Activated T-cell treated with anti-CD3 and anti-CD28 coated beads for 24 hours (primary cell): ENCODE results near the gene SGMS1.
A peak's percentile ranks its signal among the peaks of the same experiment; 100 is the strongest.

Experiments used
- DNase-seq: peaks from one replicate; pipeline ENCODE4 v3.0.0-alpha.2; 2020; ENCODE audit warnings: low read depth

SGMS1 gene

DNA sequence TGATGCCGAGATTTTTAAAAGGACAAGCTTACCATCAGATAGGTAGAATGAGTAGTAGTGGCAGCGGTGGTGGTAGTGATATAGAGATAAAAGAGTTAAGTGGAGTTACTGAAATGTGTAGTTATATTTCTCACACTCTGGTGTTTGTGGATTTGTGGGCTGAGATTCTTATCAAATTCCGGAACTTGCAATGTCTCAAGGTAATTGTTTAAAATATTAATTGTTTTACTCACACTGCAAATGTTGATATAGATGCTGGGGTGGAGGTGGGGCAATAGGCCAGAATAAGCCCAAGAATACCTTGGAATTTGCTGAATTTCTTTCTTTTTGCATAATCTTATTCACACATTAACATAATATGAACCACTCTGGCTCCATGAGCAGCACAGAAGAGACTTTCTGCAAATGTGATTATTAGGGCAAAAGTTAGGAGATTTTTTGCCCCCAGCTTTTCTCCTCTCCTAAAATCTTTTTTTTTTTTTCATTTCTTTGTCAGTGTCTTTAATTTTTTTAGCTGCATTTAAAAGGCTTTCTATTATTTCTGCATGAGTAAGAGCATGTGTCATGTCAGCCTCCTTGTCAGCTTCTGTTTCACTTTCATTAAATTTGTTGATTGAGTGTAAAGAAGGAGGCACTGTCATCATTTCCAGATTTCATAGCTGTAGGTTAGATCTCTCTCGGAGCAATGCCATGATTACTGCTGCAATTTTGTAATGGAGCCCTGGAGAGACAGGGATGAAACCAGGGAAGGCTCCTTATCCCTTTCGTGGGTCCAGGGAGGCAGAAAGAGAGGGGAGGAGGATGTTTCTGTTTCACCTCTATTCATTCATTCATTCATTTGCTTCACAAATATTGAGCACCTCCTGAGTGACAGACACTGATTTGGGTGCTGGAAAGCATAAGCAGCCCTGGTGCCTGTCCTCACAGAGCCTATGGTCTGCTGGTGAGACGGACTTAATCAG lies 13.1 kb upstream of the SGMS1 start:
- DNase-seq = no peak

DNA sequence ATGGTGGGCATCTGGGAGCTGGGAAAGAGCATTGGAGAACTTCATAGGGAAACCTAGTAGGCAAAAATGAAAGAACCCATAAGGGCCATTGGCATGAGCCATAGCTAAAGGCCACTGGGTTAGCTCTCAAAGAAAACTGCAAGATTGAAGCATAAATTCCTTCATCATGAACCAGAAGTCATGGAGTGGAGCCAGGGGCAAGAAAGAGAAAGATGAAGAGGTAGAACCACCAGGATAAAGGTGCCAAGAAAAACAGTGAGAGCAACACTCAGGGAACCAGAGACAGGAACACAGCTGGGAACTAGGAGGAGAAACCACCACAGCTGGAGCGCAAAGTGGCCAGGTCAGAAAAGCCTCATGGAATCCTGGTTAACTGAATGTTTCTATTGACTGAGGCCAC lies 11.5 kb upstream of the SGMS1 start:
- no peak for DNase-seq

DNA sequence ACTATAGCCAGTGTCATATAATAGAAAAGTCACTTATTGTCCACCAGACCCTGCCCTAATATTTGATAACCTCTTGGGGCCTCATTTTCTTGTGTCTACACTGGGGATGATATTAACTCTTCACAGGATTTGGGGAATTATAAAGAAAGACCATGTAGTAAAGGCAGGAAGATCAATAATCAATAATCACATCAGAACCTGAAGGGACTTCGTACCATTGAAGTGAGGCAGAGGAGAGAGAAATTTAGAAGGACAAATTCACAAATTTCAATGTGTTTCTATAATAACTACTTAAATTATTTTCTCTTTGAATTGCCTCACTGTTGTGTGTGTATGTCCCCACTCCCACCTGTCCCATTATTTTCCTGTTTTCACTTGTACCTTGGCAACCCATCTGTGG lies 10.7 kb upstream of the SGMS1 start:
- DNase-seq = no peak

DNA sequence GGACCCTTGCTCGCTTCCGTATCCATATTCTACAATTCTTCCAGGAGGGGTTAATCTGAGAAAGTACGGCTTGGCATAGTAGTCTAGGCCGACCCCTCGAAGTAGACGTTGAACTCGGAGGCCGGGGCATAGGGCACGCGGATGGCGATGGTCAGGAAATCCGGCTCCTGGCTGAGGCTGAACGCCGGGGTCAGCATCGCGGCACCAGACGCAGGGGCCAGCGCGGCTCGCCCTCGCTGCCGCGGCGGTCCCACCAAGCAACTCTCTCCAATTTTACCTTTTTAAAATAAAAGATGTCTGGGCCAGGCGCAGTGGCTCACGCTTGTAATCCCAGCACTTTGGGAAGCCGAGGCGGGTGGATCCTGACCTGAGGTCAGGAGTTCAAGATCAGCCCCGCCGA lies 7.3 kb upstream of the SGMS1 start:
- no peak for DNase-seq

DNA sequence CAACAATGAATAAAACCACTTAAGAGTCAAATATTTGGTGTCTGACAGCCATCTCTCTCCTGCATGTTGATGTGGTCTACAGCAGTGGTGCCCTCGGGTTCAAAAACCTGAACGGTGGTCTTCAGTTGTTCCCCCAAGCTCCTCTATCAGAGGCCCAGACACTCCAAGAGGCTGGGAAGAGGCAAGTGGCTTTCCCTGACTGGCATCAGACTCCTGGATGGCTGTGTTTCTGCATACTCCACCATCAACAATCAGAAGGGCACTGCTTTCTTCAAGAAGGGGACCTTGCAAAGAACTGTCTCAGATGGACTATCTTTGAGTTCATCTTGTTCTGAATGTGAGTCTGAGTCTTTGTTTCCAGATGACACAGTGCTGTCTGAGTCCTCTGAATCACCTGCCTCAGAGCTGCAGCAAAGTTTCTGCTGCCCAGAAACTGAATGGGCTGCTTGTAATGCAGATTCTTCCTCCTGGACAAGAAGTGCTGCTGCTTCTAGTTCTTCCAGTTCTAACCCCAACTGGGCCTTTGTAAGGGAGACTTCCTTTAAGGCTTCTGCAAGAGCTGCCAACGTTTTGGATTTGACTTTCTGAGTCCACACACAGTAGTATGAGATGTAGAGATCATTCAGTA lies 5.9 kb upstream of the SGMS1 start:
- DNase-seq = no peak

DNA sequence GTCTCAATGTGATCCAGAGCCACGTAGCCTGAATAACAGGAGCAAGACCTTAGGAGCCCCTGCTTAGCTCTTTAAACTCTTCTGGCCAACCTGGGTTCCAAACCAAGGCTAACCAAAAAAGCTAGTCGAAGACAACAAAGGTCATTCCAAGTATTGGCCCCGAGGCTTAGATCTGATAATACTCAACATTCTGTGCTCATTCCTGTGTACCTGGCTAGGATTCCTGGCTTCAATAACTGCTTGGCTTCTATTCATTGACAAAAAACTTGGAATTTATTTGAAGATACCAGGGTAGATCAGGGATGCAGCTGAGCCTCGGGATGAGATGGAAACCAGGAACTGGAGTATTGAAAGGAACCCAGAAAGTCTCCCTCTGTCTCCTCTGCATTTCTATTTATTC lies 4.1 kb upstream of the SGMS1 start:
- DNase-seq = no peak

DNA sequence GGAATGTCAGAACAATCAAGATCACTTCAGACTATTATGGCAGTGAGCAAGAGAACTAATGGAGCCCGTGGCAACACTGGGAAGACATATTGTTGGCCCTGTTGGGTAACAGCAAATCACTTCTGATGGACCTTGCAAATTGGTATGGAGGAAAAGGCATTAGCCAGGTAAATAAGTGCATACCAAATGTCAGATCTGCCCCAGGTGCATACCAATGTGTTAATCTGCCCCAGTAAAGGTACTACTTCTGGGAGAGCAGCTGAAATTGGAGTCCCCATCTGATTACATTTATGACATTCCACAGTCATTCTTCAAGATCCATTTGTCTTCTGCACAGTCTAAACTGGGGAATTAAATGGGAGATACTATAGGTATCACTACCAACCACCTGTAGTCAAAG lies 3.7 kb upstream of the SGMS1 start:
- no peak for DNase-seq

DNA sequence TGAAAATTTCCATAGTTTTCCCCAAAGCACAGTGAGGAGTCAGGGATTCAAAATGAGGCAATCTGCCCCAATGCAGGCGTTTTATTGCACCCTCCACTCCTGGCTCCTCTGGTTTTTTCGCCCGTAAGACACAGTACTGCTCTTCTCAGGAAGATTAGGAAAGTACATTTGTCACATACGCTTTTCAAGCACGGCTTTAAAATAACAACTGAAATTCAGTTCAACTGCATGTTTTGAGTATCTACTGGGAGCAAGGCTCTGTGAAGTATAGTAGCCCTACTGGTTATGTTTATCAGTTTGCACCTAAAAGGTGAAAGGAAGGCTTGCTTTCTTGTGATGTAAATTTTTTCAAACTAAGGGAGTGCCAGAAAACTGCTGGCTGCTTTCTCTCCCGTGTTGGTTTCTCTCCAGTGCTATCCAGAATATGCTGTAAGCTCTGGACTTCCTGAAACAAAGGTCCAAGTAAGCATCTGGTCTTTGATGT lies 1.9 kb upstream of the SGMS1 start:
- no peak for DNase-seq

DNA sequence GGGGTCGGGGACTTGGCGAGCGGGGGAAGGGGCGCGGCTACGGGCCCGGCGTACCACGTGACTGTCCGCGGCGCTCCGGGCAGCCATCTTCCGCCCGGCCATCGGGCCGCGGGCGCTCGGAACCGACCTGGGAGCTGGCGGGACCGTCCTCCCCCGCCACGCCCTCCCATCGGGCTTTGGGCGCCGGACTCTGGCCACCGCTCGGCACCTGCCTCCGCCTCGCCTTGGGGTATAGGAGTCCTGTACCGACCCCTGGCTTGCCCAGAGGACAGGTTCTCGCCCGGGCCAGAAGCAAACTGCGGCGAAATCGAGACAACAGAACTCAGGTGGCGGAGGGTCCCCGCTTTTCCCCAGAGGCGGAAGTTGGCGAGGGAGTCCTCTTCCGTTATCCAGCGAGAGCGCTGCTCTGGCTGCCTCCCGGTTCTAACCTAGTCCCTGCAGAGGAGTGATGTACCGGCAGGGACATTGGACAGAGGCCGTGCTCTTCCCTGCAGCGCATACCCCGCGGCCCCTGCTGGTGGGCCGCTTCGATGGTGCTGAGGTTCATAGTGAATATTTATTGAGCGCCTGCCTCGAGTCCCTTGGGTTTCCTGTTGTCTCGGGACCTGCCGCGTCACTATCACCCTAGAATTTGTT lies 1.2 kb upstream of the SGMS1 start:
- DNase-seq = peak; percentile 37

DNA sequence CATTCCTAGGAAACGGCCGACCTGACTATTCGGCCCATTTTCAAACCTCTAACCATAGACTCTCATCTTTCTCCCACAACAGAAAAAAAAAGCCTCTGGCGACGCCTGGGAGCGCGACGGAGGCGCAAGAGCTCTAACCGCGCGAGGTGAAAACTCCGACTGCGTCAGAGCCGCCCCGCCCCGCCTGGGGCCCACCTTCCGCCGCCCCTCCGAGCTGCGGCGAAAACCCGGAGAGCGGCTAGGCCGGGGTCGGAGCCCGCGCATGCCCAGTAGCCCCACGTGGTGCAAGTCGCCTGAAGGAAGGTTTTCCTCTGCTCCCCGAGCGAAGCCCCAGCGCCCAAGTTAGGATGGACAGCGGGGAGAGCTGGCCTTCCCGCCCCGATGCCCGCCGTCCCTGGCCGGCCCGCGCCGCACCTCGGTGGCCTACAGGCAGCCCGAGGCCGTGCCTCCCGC lies 683 bp upstream of the SGMS1 start:
- DNase-seq = peak; percentile 94

DNA sequence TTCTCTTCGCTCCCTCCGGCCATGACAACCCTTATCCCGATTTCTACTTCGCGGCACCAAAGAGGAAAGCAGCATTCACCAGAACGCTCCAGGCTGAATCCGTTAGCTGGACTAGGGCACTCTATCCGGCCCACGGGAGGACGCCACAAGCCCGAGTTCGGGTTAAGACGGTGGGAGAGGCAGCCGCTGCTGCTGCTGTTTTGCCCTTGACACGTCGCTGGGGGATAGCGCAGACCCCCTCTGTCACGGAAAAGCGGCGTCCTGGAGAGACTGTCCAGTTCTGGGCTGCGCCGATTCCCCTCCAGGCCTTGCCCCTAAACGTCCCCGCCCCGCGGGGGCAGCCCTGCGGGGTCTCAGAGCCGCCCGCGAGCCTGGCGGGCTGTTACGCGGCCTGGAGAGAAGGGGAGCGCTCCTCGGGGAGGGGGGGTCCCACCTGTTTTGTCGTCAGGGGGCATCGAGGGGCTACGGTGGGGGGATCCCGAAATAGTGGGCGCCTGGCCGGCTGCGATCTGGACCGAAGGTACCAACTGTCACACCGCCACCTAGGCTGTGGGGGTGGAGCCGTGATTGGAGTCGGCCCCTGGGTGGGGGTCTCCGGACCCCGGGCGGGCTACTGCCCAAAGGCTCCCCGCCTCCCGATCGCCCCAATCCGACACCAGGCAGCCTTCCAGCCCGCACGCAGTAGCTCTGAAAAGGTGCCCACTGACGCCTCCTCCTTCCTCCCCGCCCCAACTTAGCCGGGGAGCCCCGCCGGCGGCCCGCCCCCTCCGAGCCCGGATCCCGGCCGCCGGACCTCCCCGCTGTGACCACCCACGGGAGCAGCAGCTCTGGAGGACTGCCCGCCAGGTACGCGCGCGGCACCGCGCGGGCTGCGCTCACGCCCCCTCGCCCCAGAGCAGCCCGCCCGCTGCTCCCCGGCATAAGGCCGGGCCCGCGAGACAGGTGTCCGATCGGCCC lies 772 bp downstream of the SGMS1 start:
- DNase-seq = no peak

DNA sequence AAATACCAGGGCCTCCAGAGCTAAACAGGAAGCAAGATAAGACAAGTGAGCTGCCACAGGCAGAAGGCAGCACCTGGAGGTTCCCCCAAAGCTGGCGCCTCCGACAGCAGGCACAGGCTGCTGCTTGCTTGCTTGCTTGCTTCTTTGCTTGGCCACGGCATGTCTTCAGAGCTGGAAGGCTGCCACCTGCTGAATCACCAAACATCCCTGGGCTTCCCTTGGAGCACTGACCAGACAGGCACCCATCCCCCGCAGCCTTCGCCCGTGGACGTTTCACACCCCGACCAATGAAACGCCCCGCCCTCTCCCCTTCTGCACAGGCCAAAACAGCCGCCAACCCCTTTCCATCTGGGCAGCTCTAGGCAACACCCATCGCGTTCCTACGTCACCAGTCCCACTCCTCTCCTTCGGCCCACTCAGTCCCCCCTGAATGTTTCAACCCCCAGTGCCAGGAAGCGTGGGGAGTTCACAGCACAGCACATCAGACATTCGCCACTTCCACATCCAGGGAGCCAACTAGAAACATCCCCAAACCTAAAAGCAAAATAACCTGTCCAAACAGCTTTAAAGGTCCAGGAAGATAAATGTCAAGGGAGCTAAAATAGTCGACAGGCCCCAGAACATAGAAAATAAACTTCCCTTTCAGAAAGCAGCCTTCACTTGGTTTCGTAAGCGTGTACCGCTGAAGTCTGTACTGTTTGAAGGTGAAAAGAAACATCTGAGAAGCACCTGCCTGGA lies 1.6 kb downstream of the SGMS1 start:
- peak; percentile 41 for DNase-seq

DNA sequence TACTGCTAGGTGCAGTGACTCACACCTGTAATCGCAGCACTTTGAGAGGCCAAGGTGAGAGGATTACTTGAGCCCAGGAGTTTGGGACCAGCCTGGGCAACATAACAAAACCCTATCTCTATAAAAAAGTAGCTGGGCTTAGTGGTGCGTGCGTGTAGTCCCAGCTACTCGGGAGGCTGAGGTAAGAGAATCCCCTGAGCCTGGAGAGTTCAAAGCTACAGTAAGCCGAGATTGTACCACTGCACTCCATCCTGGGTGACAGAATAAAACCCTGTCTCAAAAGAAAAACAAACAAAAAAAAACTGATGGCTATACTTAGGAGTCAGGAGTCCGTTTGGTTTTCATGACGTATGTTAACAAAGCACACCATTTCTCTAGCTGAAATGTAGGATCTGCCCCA lies 2.9 kb downstream of the SGMS1 start:
- DNase-seq = no peak

DNA sequence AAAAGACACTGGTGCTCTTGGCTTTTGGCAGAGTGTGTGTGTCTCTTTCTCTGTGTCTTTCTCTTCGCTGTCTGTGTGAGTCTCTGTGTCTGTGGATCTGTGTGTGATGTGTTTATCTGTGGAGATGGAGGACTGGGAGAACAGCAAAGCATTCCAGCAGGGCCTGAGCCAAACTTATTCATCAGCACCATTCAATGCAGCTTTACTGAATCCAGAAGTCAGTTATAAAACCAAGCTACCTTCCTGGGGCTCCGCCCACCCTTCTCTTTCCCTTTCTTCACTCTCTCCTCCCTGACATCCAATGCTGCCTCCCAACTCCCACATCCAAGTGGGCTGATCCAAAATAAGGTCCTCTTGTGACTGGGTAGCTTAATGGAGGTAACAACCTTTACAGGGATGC lies 3.9 kb downstream of the SGMS1 start:
- no peak for DNase-seq

DNA sequence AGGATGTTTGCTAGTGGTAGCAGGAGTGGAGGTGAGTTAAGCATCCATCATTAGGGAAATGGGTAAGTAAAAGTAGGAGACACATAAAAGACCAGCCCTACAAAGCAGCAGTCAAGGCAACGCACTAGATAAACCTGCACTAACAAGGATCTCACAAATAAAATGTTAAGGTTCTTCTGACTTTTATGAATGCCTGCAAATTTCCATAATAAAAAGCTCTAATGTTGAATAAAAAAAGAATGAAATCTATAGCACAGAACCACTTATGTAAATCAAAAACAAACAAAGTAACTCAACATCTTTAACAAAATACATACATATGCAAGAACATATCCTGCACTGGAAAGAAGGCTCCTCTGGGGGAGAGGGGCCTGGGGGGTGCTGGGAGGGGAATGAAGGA lies 4.6 kb downstream of the SGMS1 start:
- no peak for DNase-seq

DNA sequence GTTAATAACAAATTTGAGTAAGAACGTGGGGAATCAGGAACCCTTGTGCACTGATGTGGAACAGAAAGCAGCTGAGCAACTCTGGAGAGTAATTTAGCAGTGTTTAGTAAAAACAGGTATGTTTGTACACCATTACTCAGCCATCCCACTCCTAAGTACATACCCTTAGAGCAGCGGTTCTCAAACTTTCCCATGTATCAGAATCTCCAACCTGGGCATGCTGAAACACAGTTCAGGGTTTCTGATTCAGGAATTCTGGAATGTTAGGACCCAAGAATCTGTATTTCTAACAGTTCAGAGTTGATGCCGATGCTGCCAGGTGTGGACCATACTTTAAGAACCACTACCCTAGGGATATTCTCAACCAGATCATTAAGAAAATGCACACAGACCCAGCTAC lies 5.1 kb downstream of the SGMS1 start:
- DNase-seq = no peak

DNA sequence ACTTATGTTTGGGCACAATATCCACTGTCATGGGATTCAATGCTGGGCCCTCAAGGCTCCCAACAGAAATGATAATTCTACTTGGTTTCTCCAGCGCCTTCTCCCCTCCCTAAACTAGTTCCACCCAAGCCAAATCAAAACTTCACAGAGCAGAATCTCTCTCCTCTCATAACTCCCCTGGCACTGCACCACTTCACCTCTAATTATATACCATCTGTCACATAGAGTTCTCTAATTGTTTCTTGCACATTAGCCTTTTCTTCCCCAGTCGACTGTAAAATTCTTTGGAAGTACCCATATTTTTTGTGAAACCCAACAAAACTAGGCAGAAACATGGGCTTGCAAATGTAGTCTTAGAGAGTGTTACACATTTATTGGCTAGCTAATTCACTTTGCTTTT lies 8.1 kb downstream of the SGMS1 start:
- DNase-seq = no peak

DNA sequence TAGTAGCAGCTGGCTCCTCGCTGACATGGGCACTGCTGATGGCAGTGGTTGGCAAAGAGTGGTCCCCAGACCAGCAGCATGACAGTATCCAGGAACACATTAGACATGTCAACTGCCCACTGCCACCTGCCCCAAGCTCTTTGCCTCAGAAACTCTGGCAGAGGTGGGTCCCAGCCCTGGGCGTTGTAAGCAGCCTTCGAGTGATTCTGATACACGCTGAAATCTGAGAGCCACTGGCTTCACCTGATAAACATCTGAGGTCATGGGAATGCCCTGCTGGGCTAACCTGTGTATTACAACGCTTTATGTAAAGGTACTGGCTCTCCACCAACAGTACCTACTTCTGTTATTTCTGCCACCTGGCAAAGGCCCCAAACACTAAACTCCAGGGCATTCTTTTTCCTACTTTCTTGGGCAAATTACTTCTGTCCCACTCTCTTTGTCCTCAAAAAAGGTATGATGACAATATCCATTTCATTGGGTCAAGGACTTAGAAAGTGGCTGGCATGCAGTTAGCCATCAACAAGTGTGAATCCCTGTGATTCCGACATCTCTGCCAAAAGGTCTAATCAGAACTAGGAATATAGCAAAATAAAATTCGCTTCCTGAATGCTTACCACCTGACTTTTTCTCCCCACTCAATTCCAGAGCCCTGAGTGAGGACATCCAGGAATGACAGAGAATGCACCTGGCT lies 9.2 kb downstream of the SGMS1 start:
- no peak for DNase-seq

DNA sequence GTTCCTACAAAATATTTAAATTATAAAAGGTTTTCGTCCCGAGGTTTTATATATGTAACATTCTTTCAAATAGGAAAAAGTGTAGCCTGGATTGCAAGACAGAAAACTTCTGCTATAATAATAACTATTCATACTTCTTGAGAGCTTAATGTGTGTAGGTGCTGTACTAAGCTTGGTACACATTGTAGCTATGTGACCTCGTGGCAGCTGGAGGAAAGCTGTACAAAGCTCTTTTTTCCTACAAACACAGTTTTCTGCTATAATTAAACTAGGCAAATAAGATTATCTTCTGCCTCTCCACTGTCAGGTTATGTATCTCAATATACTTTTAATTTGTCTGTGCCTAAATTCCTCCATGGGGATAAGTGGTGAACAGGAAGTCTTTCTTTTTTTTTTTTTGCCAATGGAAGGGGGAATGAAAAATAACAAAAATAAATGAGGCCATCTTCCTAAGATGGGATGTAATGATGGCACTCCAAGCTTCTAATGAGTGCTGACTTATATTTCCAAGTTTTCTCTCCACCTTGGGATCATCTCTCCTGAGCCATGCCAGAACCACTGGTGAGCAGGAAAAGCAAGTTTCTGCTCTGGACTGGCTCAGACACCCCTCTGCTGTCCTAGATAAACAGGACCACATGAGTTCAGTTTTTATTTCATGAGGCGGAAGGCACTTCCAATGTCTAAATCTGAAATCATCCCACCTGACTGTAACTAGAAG lies 9.9 kb downstream of the SGMS1 start:
- no peak for DNase-seq

DNA sequence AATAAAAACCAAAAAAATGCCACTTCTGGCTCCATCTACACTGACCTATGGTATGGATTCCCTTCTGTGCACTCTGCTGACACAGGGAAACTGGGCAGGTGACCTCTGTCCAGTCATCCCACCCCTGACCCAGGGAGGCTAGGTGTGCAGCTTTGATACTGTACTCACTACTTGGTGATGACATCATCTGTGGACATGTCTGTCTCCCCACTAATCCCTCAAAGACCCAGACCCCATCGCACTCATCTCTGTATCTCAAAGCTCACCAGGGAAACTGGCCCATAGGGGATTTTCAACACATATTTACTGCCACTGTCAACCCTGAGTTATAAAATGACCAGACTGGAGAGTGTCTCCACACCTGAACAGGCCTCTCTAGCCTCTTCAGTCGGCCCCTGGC lies 10.6 kb downstream of the SGMS1 start:
- DNase-seq = no peak
